Activated T-cell treated with anti-CD3 and anti-CD28 coated beads, Interleukin-2, amount 50 U/mL, for 1 hour (primary cell): ENCODE data around the gene ZSCAN10.

Experiments used
- DNase-seq: peaks from one replicate; pipeline ENCODE4 v3.0.0-alpha.2; 2020

ZSCAN10 gene

GRCh38 chr16:3101841-3102470 lies 2.9 kb upstream of the ZSCAN10 start:
- DNase-seq, result no peak

- DNase-seq, result no peak
Measured at GRCh38 chr16:3101018-3101840, 2.1 kb upstream of the ZSCAN10 start.

GRCh38 chr16:3099732-3100499 lies 822 bp upstream of the ZSCAN10 start:
- DNase-seq, result peak; percentile 89

GRCh38 chr16:3099395-3099731 lies 269 bp upstream of the ZSCAN10 start:
- DNase-seq, result no peak

- no peak for DNase-seq
Measured at GRCh38 chr16:3097266-3097665, 1.8 kb downstream of the ZSCAN10 start.

- DNase-seq, result no peak
Measured at GRCh38 chr16:3096362-3096761, 2.7 kb downstream of the ZSCAN10 start.

GRCh38 chr16:3095869-3096268 lies 3.2 kb downstream of the ZSCAN10 start:
- peak; percentile 54 for DNase-seq

GRCh38 chr16:3094289-3095027 lies 4.6 kb downstream of the ZSCAN10 start:
- no peak for DNase-seq

GRCh38 chr16:3092501-3092941 lies 6.6 kb downstream of the ZSCAN10 start:
- no peak for DNase-seq

- DNase-seq, result no peak
Measured at GRCh38 chr16:3091551-3091950, 7.5 kb downstream of the ZSCAN10 start.

GRCh38 chr16:3089717-3090592 lies 9.1 kb downstream of the ZSCAN10 start:
- DNase-seq, result no peak

GRCh38 chr16:3088925-3089716 lies 10.0 kb downstream of the ZSCAN10 start:
- DNase-seq, result no peak

GRCh38 chr16:3088450-3088849 lies 10.6 kb downstream of the ZSCAN10 start:
- DNase-seq, result no peak

- no peak for DNase-seq
Measured at GRCh38 chr16:3087243-3088235, 11.6 kb downstream of the ZSCAN10 start.

- no peak for DNase-seq
Measured at GRCh38 chr16:3086596-3087242, 12.4 kb downstream of the ZSCAN10 start.

- DNase-seq, result no peak
Measured at GRCh38 chr16:3085868-3086595, 13.1 kb downstream of the ZSCAN10 start.

GRCh38 chr16:3084969-3085670 lies 14.0 kb downstream of the ZSCAN10 start:
- DNase-seq, result no peak

- no peak for DNase-seq
Measured at GRCh38 chr16:3084491-3084890, 14.6 kb downstream of the ZSCAN10 start.
